Measurements from ENCODE around the gene PXDN. TPM values are rescaled to one million over a fixed set of nuclear protein-coding genes. Genes with fewer than 3 reads are reported as not detected.

PXDN gene
- total RNA-seq, 1 experiment from 2014 or later = 0.25 TPM

- Mint-ChIP-seq H3K27ac (ENCODE audit: unreplicated experiment) (no peak overlapping the region), H3K27me3 (ENCODE audit: insufficient read depth, unreplicated experiment) (peaks cover 3% of the 10 kb centered on the region), H3K9me3 (ENCODE audit: unreplicated experiment) (no peaks in the 10 kb centered on the region), H3K4me1 (ENCODE audit: low read depth, unreplicated experiment) (no peaks in the 10 kb centered on the region), H3K4me3 (ENCODE audit: unreplicated experiment) (no peak overlapping the region), H3K36me3 (ENCODE audit: insufficient read depth, unreplicated experiment) (no peaks in the 10 kb centered on the region)
- Histone ChIP-seq H3K4me1 (no peaks in the 10 kb centered on the region), H3K27me3 (replicated peaks; ENCODE audit: control insufficient read depth, insufficient read depth, low read length) (no peaks in the 10 kb centered on the region), H3K9me3 (no peaks in the 10 kb centered on the region), H3K36me3 (ENCODE audit: control insufficient read depth, insufficient read depth, low read length) (no peaks in the 10 kb centered on the region), H3K4me3 (ENCODE audit: low read depth, low read length) (no peak overlapping the region)
- no TSS peak for BruUV-seq (replicated peaks)
- ChIA-PET POLR2A (no interaction called here), CTCF (interaction anchor here (0.6 kb wide), 1 partner anchor 240 kb away, joined by 9 read pairs; no protein-coding TSS in a partner anchor)
- intact Hi-C loops (cut with micrococcal nuclease; ENCODE audit: unreplicated experiment) = no loop called here
- DNase-seq = no peak
- no peak for TF ChIP-seq CTCF (IDR thresholded peaks at IDR 0.05; ENCODE audit: insufficient read depth in 1 of 2, low read depth in 1 of 2, low read length in 1 of 2, severe bottlenecking in 1 of 2, unreplicated experiment in 1 of 2)
Observed at GRCh38 chr2:1793001-1793867, 48.9 kb upstream of the PXDN start.

- Mint-ChIP-seq H3K27ac (ENCODE audit: unreplicated experiment) (no peak overlapping the region), H3K27me3 (ENCODE audit: insufficient read depth, unreplicated experiment) (peaks cover 7% of the 10 kb centered on the region), H3K4me1 (ENCODE audit: low read depth, unreplicated experiment) (no peaks in the 10 kb centered on the region), H3K9me3 (ENCODE audit: unreplicated experiment) (no peaks in the 10 kb centered on the region), H3K4me3 (ENCODE audit: unreplicated experiment) (no peak overlapping the region), H3K36me3 (ENCODE audit: insufficient read depth, unreplicated experiment) (no peaks in the 10 kb centered on the region)
- intact Hi-C loops (cut with micrococcal nuclease; ENCODE audit: unreplicated experiment) = no loop called here
- CTCF ChIA-PET = no interaction called here
- POLR2A ChIA-PET = no interaction called here
- H3K9me3 ChIP-seq = no peaks in the 10 kb centered on the region
- DNase-seq = no peak
- H3K4me1 ChIP-seq = no peaks in the 10 kb centered on the region
- H3K27me3 ChIP-seq (replicated peaks; ENCODE audit: control insufficient read depth, insufficient read depth, low read length) = no peaks in the 10 kb centered on the region; the same call in 1 of the 2 replicates
- H3K4me3 ChIP-seq (ENCODE audit: low read depth, low read length) = no peak overlapping the region
- BruUV-seq (replicated peaks) = no TSS peak
- no peak for TF ChIP-seq CTCF (IDR thresholded peaks at IDR 0.05; ENCODE audit: insufficient read depth in 1 of 2, low read depth in 1 of 2, low read length in 1 of 2, severe bottlenecking in 1 of 2, unreplicated experiment in 1 of 2)
- no peaks in the 10 kb centered on the region for H3K36me3 ChIP-seq (ENCODE audit: control insufficient read depth, insufficient read depth, low read length)
Observed at GRCh38 chr2:1791685-1792435, 47.5 kb upstream of the PXDN start.

- Mint-ChIP-seq H3K9me3 (ENCODE audit: unreplicated experiment) (no peaks in the 10 kb centered on the region), H3K27me3 (ENCODE audit: insufficient read depth, unreplicated experiment) (peaks cover 7% of the 10 kb centered on the region), H3K4me3 (ENCODE audit: unreplicated experiment) (no peak overlapping the region), H3K27ac (ENCODE audit: unreplicated experiment) (no peak overlapping the region), H3K36me3 (ENCODE audit: insufficient read depth, unreplicated experiment) (no peaks in the 10 kb centered on the region), H3K4me1 (ENCODE audit: low read depth, unreplicated experiment) (no peaks in the 10 kb centered on the region)
- DNase-seq = no peak
- no peaks in the 10 kb centered on the region for H3K36me3 ChIP-seq (ENCODE audit: control insufficient read depth, insufficient read depth, low read length)
- ChIA-PET CTCF (no interaction called here), POLR2A (no interaction called here)
- no peak for TF ChIP-seq CTCF (IDR thresholded peaks at IDR 0.05; ENCODE audit: insufficient read depth in 1 of 2, low read depth in 1 of 2, low read length in 1 of 2, severe bottlenecking in 1 of 2, unreplicated experiment in 1 of 2)
- no TSS peak for BruUV-seq (replicated peaks)
- no peak overlapping the region for H3K4me3 ChIP-seq (ENCODE audit: low read depth, low read length)
- intact Hi-C loops (cut with micrococcal nuclease; ENCODE audit: unreplicated experiment) = no loop called here
- no peaks in the 10 kb centered on the region; the same call in 1 of the 2 replicates for H3K27me3 ChIP-seq (replicated peaks; ENCODE audit: control insufficient read depth, insufficient read depth, low read length)
- no peaks in the 10 kb centered on the region for H3K9me3 ChIP-seq
- no peaks in the 10 kb centered on the region for H3K4me1 ChIP-seq
Observed at GRCh38 chr2:1791006-1791605, 46.8 kb upstream of the PXDN start.
